ENCODE data around the gene PRKD2. TPM values are rescaled to one million over a fixed set of nuclear protein-coding genes. Genes with fewer than 3 reads are reported as not detected.

PRKD2 gene
- polyA plus RNA-seq, 1 donor from 2014 or later = 8.0 TPM

DNA sequence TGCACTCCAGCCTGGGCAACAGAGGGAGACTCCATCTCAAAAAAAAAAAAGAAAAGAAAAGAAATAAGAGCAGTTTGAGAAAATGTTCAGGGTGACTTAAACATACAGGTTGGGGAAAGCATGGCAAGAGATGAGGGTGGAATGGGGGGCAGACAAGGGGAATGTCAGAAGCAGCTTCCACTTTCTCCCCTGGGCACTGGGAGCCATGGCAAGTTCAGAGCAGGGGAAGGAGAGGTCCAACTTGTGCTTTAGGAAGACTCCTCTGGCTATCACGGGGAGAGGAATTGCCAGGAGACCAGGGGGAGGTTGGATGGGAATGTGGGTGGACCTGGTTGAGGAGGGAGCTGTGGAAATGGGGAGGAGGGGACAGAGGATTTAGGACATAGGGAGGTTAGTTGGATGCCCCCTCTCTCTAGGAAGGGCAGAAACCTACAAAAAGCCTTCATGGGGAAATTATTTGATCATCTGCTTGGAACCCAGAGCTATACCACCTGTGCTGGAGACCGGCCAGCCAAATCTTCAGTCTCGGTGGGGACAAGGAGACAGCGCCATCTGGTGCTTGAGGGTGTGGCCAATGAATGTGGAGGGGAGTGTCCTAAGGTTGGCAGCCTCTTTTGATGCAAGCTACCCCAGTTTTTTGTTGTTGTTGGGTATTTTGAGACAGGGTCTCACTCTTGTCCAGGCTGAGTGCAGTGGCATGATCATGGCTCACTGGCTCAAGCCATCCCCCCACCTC lies 36.7 kb upstream of the PRKD2 start:
- no peaks in the 10 kb centered on the region for H3K27me3 ChIP-seq (ENCODE audit: insufficient read depth, low read depth, low read length)
- H3K9me3 ChIP-seq (ENCODE audit: low read length) = no peaks in the 10 kb centered on the region
- H3K4me2 ChIP-seq (ENCODE audit: low read length) = no peak overlapping the region
- no peaks in the 10 kb centered on the region for H4K20me1 ChIP-seq (ENCODE audit: insufficient read depth)
- TF ChIP-seq, protein P1, sequence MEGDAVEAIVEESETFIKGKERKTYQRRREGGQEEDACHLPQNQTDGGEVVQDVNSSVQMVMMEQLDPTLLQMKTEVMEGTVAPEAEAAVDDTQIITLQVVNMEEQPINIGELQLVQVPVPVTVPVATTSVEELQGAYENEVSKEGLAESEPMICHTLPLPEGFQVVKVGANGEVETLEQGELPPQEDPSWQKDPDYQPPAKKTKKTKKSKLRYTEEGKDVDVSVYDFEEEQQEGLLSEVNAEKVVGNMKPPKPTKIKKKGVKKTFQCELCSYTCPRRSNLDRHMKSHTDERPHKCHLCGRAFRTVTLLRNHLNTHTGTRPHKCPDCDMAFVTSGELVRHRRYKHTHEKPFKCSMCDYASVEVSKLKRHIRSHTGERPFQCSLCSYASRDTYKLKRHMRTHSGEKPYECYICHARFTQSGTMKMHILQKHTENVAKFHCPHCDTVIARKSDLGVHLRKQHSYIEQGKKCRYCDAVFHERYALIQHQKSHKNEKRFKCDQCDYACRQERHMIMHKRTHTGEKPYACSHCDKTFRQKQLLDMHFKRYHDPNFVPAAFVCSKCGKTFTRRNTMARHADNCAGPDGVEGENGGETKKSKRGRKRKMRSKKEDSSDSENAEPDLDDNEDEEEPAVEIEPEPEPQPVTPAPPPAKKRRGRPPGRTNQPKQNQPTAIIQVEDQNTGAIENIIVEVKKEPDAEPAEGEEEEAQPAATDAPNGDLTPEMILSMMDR (IDR thresholded peaks at IDR 0.05; ENCODE audit: poor library complexity, severe bottlenecking) = peak; percentile 61
- TF ChIP-seq SMC3 (conservative IDR thresholded peaks at IDR 0.05; ENCODE audit: poor library complexity) (peak; percentile 57), RAD21 (conservative IDR thresholded peaks at IDR 0.05) (peak; percentile 52), POLR2AphosphoS5 (IDR thresholded peaks at IDR 0.05) (no peak), TAF1 (IDR thresholded peaks at IDR 0.05; ENCODE audit: low read depth) (no peak)
- H3K79me2 ChIP-seq (replicated peaks; ENCODE audit: insufficient read depth, low read length) = no peaks in the 10 kb centered on the region
- H3K4me3 ChIP-seq (ENCODE audit: low read length) = no peak overlapping the region
- H3K27ac ChIP-seq (ENCODE audit: low read length) = no peak overlapping the region
- H3F3A ChIP-seq (ENCODE audit: insufficient read depth, low read length, poor library complexity, severe bottlenecking) = no peaks in the 10 kb centered on the region
- H3K9ac ChIP-seq (ENCODE audit: low read length) = no peak overlapping the region
- no peak overlapping the region for H2AFZ ChIP-seq (ENCODE audit: low read depth, low read length)
- no peaks in the 10 kb centered on the region for H3K9me2 ChIP-seq (ENCODE audit: insufficient read depth, low read length)
- no peaks in the 10 kb centered on the region for H3K36me3 ChIP-seq (ENCODE audit: insufficient read depth, low read length)

DNA sequence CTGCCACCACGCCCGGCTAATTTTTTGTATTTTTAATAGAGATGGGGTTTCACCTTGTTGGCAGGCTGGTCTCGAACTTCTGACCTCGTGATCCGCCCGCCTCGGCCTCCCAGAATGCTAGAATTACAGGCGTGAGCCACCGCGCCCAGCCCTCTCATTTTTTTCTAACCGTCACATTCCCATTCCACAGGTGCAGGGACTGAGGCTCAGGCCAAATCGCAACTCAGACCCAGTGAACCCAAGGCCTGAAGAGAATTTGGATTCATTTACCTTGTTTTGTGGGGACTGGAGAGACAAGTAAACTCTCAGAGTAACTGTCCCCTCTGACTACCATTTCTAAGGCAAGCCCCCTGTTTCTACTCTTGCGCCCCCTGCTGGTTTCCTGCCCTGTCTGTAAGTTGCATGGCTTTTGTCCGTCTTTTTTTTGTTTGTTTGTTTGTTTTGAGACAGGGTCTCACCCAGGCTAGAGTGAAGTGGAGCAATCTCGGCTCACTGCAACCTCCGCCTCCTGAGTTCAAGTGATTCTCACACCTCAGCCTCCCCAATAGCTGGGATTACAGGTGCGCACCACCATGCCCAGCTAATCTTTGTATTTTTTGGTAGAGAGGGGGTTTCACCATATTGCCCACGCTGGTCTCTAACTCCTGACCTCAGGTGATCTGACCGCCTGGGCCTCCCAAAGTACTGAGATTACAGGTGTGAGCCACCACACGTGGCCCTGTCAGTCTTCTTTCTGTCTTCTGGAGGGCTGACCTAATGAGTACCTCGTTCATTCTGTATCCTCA lies 31.6 kb upstream of the PRKD2 start:
- Histone ChIP-seq H3K27me3 (ENCODE audit: insufficient read depth, low read depth, low read length) (no peaks in the 10 kb centered on the region), H3K27ac (ENCODE audit: low read length) (peak overlapping the region; percentile 98), H3K36me3 (ENCODE audit: insufficient read depth, low read length) (no peaks in the 10 kb centered on the region), H3K9me3 (ENCODE audit: low read length) (no peaks in the 10 kb centered on the region), H3K9ac (ENCODE audit: low read length) (peak overlapping the region; percentile 99), H3K9me2 (ENCODE audit: insufficient read depth, low read length) (no peaks in the 10 kb centered on the region), H2AFZ (ENCODE audit: low read depth, low read length) (no peak overlapping the region), H3F3A (ENCODE audit: insufficient read depth, low read length, poor library complexity, severe bottlenecking) (no peaks in the 10 kb centered on the region), H4K20me1 (ENCODE audit: insufficient read depth) (peaks cover 4% of the 10 kb centered on the region), H3K79me2 (replicated peaks; ENCODE audit: insufficient read depth, low read length) (peaks cover 28% of the 10 kb centered on the region), H3K4me2 (ENCODE audit: low read length) (no peak overlapping the region), H3K4me3 (ENCODE audit: low read length) (peak overlapping the region; percentile 82)
- TF ChIP-seq POLR2AphosphoS5 (IDR thresholded peaks at IDR 0.05) = no peak
- TF ChIP-seq MXI1 (conservative IDR thresholded peaks at IDR 0.05; ENCODE audit: poor library complexity, severe bottlenecking) = no peak

DNA sequence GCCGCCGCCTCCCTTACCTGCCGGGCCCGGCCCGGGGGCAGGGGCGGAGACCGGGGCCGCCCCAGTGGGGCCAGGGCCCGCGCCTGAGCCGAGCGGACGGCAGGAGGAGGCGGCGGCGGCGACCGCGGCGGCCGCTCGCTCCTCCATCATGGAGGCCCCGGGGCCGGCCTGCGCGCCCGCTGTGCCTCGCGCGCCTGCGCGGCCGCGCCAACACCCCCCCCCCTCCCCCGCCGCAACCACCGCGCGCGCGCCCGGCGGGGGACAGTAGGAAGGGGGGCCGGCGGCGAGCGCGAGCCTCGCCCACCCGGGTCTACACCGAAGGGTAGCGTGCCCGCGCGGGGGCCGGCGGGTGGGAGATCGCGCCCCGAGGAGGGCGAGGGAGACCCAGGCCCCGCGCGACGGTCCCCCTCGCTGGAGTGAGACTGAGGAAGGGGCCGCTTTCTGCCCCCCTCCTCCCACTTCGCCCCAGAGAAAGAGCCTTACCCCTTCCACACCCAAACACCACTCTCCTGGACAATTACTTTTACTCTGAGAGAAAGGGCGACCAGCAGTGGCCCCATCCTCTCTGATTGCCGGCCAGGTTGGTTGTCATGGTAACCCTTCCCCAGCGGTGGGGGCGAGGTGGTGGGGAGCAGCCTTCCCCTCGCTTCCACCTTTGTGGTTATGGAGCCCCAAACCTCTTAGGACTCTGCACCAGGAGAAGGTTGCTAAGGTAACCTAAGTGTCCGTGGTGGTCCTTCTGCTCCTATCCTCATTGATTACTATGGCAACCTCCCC lies 29.6 kb upstream of the PRKD2 start, which contains the start of gene STRN4:
TSS of gene STRN4 (minus strand) at position 170 of the 777 bp plus-strand sequence. CDS start at position 150, 20 bp downstream.
- TF ChIP-seq, protein P1 (IDR thresholded peaks at IDR 0.05; ENCODE audit: poor library complexity, severe bottlenecking) = no peak
- TF ChIP-seq, protein P2, sequence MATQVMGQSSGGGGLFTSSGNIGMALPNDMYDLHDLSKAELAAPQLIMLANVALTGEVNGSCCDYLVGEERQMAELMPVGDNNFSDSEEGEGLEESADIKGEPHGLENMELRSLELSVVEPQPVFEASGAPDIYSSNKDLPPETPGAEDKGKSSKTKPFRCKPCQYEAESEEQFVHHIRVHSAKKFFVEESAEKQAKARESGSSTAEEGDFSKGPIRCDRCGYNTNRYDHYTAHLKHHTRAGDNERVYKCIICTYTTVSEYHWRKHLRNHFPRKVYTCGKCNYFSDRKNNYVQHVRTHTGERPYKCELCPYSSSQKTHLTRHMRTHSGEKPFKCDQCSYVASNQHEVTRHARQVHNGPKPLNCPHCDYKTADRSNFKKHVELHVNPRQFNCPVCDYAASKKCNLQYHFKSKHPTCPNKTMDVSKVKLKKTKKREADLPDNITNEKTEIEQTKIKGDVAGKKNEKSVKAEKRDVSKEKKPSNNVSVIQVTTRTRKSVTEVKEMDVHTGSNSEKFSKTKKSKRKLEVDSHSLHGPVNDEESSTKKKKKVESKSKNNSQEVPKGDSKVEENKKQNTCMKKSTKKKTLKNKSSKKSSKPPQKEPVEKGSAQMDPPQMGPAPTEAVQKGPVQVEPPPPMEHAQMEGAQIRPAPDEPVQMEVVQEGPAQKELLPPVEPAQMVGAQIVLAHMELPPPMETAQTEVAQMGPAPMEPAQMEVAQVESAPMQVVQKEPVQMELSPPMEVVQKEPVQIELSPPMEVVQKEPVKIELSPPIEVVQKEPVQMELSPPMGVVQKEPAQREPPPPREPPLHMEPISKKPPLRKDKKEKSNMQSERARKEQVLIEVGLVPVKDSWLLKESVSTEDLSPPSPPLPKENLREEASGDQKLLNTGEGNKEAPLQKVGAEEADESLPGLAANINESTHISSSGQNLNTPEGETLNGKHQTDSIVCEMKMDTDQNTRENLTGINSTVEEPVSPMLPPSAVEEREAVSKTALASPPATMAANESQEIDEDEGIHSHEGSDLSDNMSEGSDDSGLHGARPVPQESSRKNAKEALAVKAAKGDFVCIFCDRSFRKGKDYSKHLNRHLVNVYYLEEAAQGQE (IDR thresholded peaks at IDR 0.05; ENCODE audit: borderline replicate concordance) = peak; percentile 73
- TF ChIP-seq RAD21 (conservative IDR thresholded peaks at IDR 0.05) (peak; percentile 40), SMC3 (conservative IDR thresholded peaks at IDR 0.05; ENCODE audit: poor library complexity) (peak; percentile 31), EP300 (conservative IDR thresholded peaks at IDR 0.05; ENCODE audit: poor library complexity, severe bottlenecking) (peak; percentile 79), POLR2AphosphoS5 (IDR thresholded peaks at IDR 0.05) (peak; percentile 77), MXI1 (conservative IDR thresholded peaks at IDR 0.05; ENCODE audit: poor library complexity, severe bottlenecking) (no peak)
- peaks cover 48% of the 10 kb centered on the region for H3K79me2 ChIP-seq (replicated peaks; ENCODE audit: insufficient read depth, low read length)

More for the DNA sequence above, 29.6 kb upstream of the PRKD2 start, which contains the start of gene STRN4:
- H3K9me3 ChIP-seq (ENCODE audit: low read length) = no peaks in the 10 kb centered on the region
- no peaks in the 10 kb centered on the region for H3K27me3 ChIP-seq (ENCODE audit: insufficient read depth, low read depth, low read length)
- no peaks in the 10 kb centered on the region for H3F3A ChIP-seq (ENCODE audit: insufficient read depth, low read length, poor library complexity, severe bottlenecking)
- peak within 1 kb of the TSS; percentile 98 for H3K4me3 ChIP-seq (ENCODE audit: low read length)
- no peaks in the 10 kb centered on the region for H3K36me3 ChIP-seq (ENCODE audit: insufficient read depth, low read length)
- peak within 1 kb of the TSS; percentile 40 for H2AFZ ChIP-seq (ENCODE audit: low read depth, low read length)
- peak within 1 kb of the TSS; percentile 99 for H3K9ac ChIP-seq (ENCODE audit: low read length)
- no peaks in the 10 kb centered on the region for H3K9me2 ChIP-seq (ENCODE audit: insufficient read depth, low read length)
- peaks cover 18% of the 10 kb centered on the region for H4K20me1 ChIP-seq (ENCODE audit: insufficient read depth)
- H3K27ac ChIP-seq (ENCODE audit: low read length) = peak within 1 kb of the TSS; percentile 98
- H3K4me2 ChIP-seq (ENCODE audit: low read length) = peak within 1 kb of the TSS; percentile 65
